A549 (cell line): Measurements from ENCODE around the gene NCEH1. TPM values are rescaled to one million over a fixed set of nuclear protein-coding genes. Genes with fewer than 3 reads are reported as not detected.

Experiments used
- ATAC-seq, 2 experiments: fragments of 200-7000 bp in 1 of 2; fragments of >200 bp in 1 of 2; cut with Nextera tagmentation in 1 of 2; cut with Tn5 transposase in 1 of 2; 3 replicates each; pipeline versions ENCODE4 v1.8.0 to v1.9.1; 2018 to 2020; ENCODE audit warnings: mild to moderate bottlenecking in 1 of 2, moderate library complexity in 1 of 2
- CTCF ChIA-PET: fragments of 300-600 bp; sonication (Branson Sonifier 250); formaldehyde crosslinking; extraction: SDS; loops from one replicate; lab custom pipeline; 2021; ENCODE audit warnings: antibody characterized with exemption, inconsistent platforms; lab: Yijun Ruan, JAX
- POLR2A ChIA-PET: fragments of 350-600 bp; formaldehyde crosslinking; extraction: SDS; loops from one replicate; lab custom pipeline; 2021; ENCODE audit warnings: antibody characterized with exemption, inconsistent platforms; lab: Yijun Ruan, JAX
- DNase-seq, 2 experiments: peaks; one replicate each; pipeline versions ENCODE4 v3.0.0 to v3.0.0-alpha.2; 2011 to 2016; ENCODE audit warnings: low read depth in 1 of 2, low spot score in 1 of 2
- FAIRE-seq: peaks from 2 replicates; lab custom pipeline; 2011; peaks lifted over from hg19 to GRCh38; lab: Jason Lieb, UNC
- H3K27ac ChIP-seq, 2 experiments: fragments of >200 bp; sonication (Bioruptor Twin); formaldehyde crosslinking; 3 replicates each; pipeline ENCODE4 v1.5.1; 2016 to 2017
- H3K4me1 ChIP-seq: fragments of >200 bp; sonication (Bioruptor Twin); formaldehyde crosslinking; 3 replicates; pipeline ENCODE4 v1.6.1; 2016
- H3K4me2 ChIP-seq: fragments of >200 bp; sonication (Bioruptor Twin); formaldehyde crosslinking; 3 replicates; pipeline ENCODE4 v1.6.1; 2016
- H3K4me3 ChIP-seq: fragments of >200 bp; sonication (Bioruptor Twin); formaldehyde crosslinking; 3 replicates; pipeline ENCODE4 v1.5.1; 2016
- H3K9me3 ChIP-seq: fragments of >200 bp; sonication (Bioruptor Twin); formaldehyde crosslinking; 3 replicates; pipeline ENCODE4 v1.6.1; 2016
- CBX8 ChIP-seq: fragments of 200-600 bp; sonication (generic); IDR thresholded peaks from 2 replicates; pipeline ENCODE4 v1.6.1; 2016
- CHD2 ChIP-seq: fragments of 150-350 bp; IDR thresholded peaks from 2 replicates; pipeline ENCODE4 v1.6.1; 2014; ENCODE audit warnings: low read length; ENCODE audit not compliant: partially characterized antibody
- CHD4 ChIP-seq: fragments of 200-600 bp; sonication (generic); IDR thresholded peaks from 2 replicates; pipeline ENCODE4 v1.6.1; 2016; ENCODE audit warnings: antibody characterized with exemption, mild to moderate bottlenecking, borderline replicate concordance
- EHMT2 ChIP-seq: fragments of 200-600 bp; sonication (generic); IDR thresholded peaks from 2 replicates; pipeline ENCODE4 v1.6.1; 2016; ENCODE audit warnings: antibody characterized with exemption, low read depth, mild to moderate bottlenecking, moderate library complexity
- ESRRA ChIP-seq: fragments of 150-350 bp; IDR thresholded peaks from 2 replicates; pipeline ENCODE4 v1.6.1; 2014; ENCODE audit warnings: mild to moderate bottlenecking, low read length, borderline replicate concordance
- FOSB ChIP-seq: fragments of 250-450 bp; sonication (Bioruptor Pico); IDR thresholded peaks from 2 replicates; pipeline ENCODE4 v1.5.0; 2020; ENCODE audit warnings: mild to moderate bottlenecking, moderate library complexity
- HES2 ChIP-seq: fragments of >200 bp; sonication (Bioruptor Twin); formaldehyde crosslinking; IDR thresholded peaks from 2 replicates; pipeline ENCODE4 v1.6.1; 2016
- HEYL ChIP-seq: fragments of 250-450 bp; sonication (Bioruptor Pico); IDR thresholded peaks from 2 replicates; pipeline ENCODE4 v1.8.0; 2021; ENCODE audit warnings: mild to moderate bottlenecking, moderate library complexity
- JUN ChIP-seq, 2 experiments: fragments of >200 bp; sonication (Bioruptor Twin); formaldehyde crosslinking; IDR thresholded peaks; 2 replicates in 1 of 2; 3 replicates in 1 of 2; pipeline ENCODE4 v1.6.1; 2016 to 2017
- JUNB ChIP-seq: fragments of >200 bp; sonication (Bioruptor Twin); formaldehyde crosslinking; IDR thresholded peaks from 2 replicates; pipeline ENCODE4 v1.6.1; 2016
- KDM1A ChIP-seq: fragments of 200-600 bp; sonication (generic); IDR thresholded peaks from 2 replicates; pipeline ENCODE4 v1.6.1; 2016; ENCODE audit warnings: low read depth, mild to moderate bottlenecking
- MAX ChIP-seq: IDR thresholded peaks from 2 replicates; pipeline ENCODE4 v1.6.1; 2012
- MYC ChIP-seq: IDR thresholded peaks from 2 replicates; pipeline ENCODE4 v1.6.1; 2012; ENCODE audit warnings: mild to moderate bottlenecking, inconsistent platforms, low read length, improper control_type of control experiment, borderline replicate concordance
- NPAS2 ChIP-seq: fragments of 250-450 bp; sonication (Bioruptor Pico); IDR thresholded peaks from 2 replicates; pipeline ENCODE4 v1.8.0; 2022; ENCODE audit warnings: mild to moderate bottlenecking, moderate library complexity, borderline replicate concordance
- POLR2A ChIP-seq: IDR thresholded peaks from 2 replicates; pipeline ENCODE4 v1.6.1; 2012; ENCODE audit warnings: mild to moderate bottlenecking, low read length
- RAD21 ChIP-seq, 2 experiments: fragments of >200 bp in 1 of 2; sonication (Bioruptor Twin) in 1 of 2; formaldehyde crosslinking in 1 of 2; IDR thresholded peaks in 1 of 2; conservative IDR thresholded peaks in 1 of 2; 2 replicates in 1 of 2; 3 replicates in 1 of 2; pipeline ENCODE4 v1.6.1; 2012 to 2018; ENCODE audit warnings: inconsistent platforms in 1 of 2
- RFX5 ChIP-seq: fragments of 450-650 bp; IDR thresholded peaks from 2 replicates; pipeline ENCODE4 v1.7.1; 2014; ENCODE audit warnings: antibody characterized with exemption, mild to moderate bottlenecking, moderate library complexity
- SREBF2 ChIP-seq: fragments of 450-650 bp; IDR thresholded peaks from 2 replicates; pipeline ENCODE4 v1.6.1; 2014; ENCODE audit warnings: mild to moderate bottlenecking, moderate library complexity
- TFCP2L1 ChIP-seq: fragments of 250-450 bp; sonication (Bioruptor Pico); IDR thresholded peaks from 2 replicates; pipeline ENCODE4 v1.5.0; 2021; ENCODE audit warnings: mild to moderate bottlenecking
- TP53 ChIP-seq: fragments of 250-450 bp; sonication (Bioruptor Pico); IDR thresholded peaks from 2 replicates; pipeline ENCODE4 v1.5.0; 2021; ENCODE audit warnings: mild to moderate bottlenecking, moderate library complexity
- ZNF302 ChIP-seq: fragments of 250-450 bp; sonication (Bioruptor Pico); IDR thresholded peaks from 2 replicates; pipeline ENCODE4 v1.9.0; 2021; ENCODE audit warnings: inconsistent platforms, mild to moderate bottlenecking, moderate library complexity
- WGBS: methylation state at CpG from one replicate; pipeline ENCODE4 v1.1.6; 2017; ENCODE audit errors: missing lambda C conversion rate; 5-methylcytosine and 5-hydroxymethylcytosine counted together
- polyA plus RNA-seq, 4 experiments: library from polyadenylated mRNA; depleted of rRNA in 3 of 4; stranded (reverse); fragments of >200 nt; fragmentation: RNase III in 1 of 4; extraction: RNeasy Plus Mini Kit Qiagen cat#74134 plus additional on column Dnase treatment in 1 of 4; gene quantifications; 2 replicates in 3 of 4; 3 replicates in 1 of 4; pipeline ENCODE4 v1.2.3, GENCODE V29; 2011 to 2017
- TF ChIP-seq, protein P1 (sequence below): fragments of 150-350 bp; IDR thresholded peaks from 2 replicates; pipeline ENCODE4 v1.6.1; 2014; ENCODE audit warnings: low read depth, mild to moderate bottlenecking, low read length
- TF ChIP-seq, protein P2 (sequence below): IDR thresholded peaks from 2 replicates; pipeline ENCODE4 v1.6.1; 2012; ENCODE audit warnings: low read depth, borderline replicate concordance
- TF ChIP-seq, protein P3 (sequence below): fragments of >200 bp; sonication (Bioruptor Twin); formaldehyde crosslinking; IDR thresholded peaks from 3 replicates; pipeline ENCODE4 v1.5.1; 2016
- TF ChIP-seq, protein P4 (sequence below): fragments of 450-650 bp; IDR thresholded peaks from 2 replicates; pipeline ENCODE4 v1.6.1; 2014; ENCODE audit warnings: antibody characterized with exemption
- TF ChIP-seq, protein P5 (sequence below): fragments of >200 bp; sonication (Bioruptor Twin); formaldehyde crosslinking; IDR thresholded peaks from 3 replicates; pipeline ENCODE4 v1.6.1; 2016

Gene NCEH1
- polyA plus RNA-seq, 2 of the 4 experiments (the other 2 are of a cell fraction) = 21.4 to 33.2 TPM

GRCh38 chr3:172646439-172647015, 64.3 kb downstream of the NCEH1 start:
- peak overlapping the region; percentile 8; the same call in 1 of the 3 replicates for H3K4me2 ChIP-seq
- peaks cover 28% of the 10 kb centered on the region for H3K4me1 ChIP-seq
- ATAC-seq (no peak), FAIRE-seq (no peak), DNase-seq (no peak)
- no peaks in the 10 kb centered on the region for H3K9me3 ChIP-seq
- POLR2A ChIA-PET = no interaction called here
- WGBS = 67% methylated on average over 5 of the region's 5 CpGs
- CTCF ChIA-PET = interaction anchor here (0.8 to 1.6 kb wide), 2 partner anchors 21 to 26 kb away, joined by 3 read pairs; no protein-coding TSS in a partner anchor
- no peak for TF ChIP-seq TFCP2L1 (CRISPR knock-in tag)
- TF ChIP-seq JUN (IDR thresholded peaks at IDR 0.05) = no peak
- TF ChIP-seq, protein P1, sequence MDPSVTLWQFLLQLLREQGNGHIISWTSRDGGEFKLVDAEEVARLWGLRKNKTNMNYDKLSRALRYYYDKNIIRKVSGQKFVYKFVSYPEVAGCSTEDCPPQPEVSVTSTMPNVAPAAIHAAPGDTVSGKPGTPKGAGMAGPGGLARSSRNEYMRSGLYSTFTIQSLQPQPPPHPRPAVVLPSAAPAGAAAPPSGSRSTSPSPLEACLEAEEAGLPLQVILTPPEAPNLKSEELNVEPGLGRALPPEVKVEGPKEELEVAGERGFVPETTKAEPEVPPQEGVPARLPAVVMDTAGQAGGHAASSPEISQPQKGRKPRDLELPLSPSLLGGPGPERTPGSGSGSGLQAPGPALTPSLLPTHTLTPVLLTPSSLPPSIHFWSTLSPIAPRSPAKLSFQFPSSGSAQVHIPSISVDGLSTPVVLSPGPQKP = no peak
- no peak for TF ChIP-seq KDM1A
- TF ChIP-seq ZNF302 (CRISPR knock-in tag) = no peak
- no peak overlapping the region for H3K4me3 ChIP-seq
- no peak overlapping the region for H3K27ac ChIP-seq

GRCh38 chr3:172644258-172644657, 66.6 kb downstream of the NCEH1 start:
- Histone ChIP-seq H3K4me3 (no peak overlapping the region), H3K4me2 (no peak overlapping the region), H3K9me3 (no peaks in the 10 kb centered on the region), H3K27ac (no peak overlapping the region), H3K4me1 (peaks cover 20% of the 10 kb centered on the region)
- ChIA-PET POLR2A (no interaction called here), CTCF (interaction anchor here (1.7 kb wide), 1 partner anchor 20 kb away, joined by 6 read pairs; no protein-coding TSS in a partner anchor)
- ATAC-seq = no peak
- 96% methylated on average over 3 of the region's 3 CpGs for WGBS
- no peak for FAIRE-seq
- no peak for DNase-seq
- TF ChIP-seq ESRRA (no peak), POLR2A (no peak), SREBF2 (no peak), NPAS2 (no peak), MAX (no peak), CHD4 (no peak)
- TF ChIP-seq, protein P2, sequence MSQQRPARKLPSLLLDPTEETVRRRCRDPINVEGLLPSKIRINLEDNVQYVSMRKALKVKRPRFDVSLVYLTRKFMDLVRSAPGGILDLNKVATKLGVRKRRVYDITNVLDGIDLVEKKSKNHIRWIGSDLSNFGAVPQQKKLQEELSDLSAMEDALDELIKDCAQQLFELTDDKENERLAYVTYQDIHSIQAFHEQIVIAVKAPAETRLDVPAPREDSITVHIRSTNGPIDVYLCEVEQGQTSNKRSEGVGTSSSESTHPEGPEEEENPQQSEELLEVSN = no peak
- TF ChIP-seq, protein P3, sequence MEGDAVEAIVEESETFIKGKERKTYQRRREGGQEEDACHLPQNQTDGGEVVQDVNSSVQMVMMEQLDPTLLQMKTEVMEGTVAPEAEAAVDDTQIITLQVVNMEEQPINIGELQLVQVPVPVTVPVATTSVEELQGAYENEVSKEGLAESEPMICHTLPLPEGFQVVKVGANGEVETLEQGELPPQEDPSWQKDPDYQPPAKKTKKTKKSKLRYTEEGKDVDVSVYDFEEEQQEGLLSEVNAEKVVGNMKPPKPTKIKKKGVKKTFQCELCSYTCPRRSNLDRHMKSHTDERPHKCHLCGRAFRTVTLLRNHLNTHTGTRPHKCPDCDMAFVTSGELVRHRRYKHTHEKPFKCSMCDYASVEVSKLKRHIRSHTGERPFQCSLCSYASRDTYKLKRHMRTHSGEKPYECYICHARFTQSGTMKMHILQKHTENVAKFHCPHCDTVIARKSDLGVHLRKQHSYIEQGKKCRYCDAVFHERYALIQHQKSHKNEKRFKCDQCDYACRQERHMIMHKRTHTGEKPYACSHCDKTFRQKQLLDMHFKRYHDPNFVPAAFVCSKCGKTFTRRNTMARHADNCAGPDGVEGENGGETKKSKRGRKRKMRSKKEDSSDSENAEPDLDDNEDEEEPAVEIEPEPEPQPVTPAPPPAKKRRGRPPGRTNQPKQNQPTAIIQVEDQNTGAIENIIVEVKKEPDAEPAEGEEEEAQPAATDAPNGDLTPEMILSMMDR = no peak
- TF ChIP-seq, protein P4, sequence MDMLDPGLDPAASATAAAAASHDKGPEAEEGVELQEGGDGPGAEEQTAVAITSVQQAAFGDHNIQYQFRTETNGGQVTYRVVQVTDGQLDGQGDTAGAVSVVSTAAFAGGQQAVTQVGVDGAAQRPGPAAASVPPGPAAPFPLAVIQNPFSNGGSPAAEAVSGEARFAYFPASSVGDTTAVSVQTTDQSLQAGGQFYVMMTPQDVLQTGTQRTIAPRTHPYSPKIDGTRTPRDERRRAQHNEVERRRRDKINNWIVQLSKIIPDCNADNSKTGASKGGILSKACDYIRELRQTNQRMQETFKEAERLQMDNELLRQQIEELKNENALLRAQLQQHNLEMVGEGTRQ = no peak

DNA sequence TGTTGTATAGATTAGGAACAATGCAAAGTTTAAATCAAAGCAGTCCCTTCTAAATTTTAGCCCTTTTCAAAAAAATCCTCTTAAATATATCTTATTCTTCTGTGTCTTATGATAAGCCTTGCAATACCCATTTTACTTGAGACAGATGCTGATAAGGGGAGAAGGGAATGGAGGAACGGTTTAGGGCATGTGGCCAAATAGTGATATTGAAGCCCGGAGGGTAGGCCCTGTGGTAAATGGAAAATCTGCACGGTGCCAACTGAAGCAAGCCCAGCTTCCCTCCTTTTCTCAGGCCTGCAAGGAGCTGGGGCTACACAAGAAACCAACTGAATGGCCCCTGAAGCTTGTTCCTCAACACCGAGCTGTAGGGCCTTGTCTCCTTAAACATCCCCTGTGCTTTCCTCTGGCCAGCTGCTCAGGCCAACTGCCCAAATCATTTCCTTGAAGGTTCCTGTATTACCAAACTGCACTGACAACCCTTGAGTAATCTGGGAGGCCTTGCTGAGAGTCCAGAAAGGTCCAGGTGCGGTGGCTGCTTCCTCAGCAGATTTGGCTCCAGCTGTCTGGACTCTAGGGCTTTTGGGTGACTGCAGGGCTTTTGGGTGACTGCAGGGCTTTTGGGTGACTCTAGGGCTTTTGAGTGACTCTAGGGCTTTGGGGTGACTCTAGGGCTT, 67.2 kb downstream of the NCEH1 start:
- ATAC-seq (no peak), DNase-seq (no peak), FAIRE-seq (no peak)
- ChIA-PET CTCF (interaction anchor here (0.6 to 1.7 kb wide), 2 partner anchors 20 to 38 kb away, joined by 3 to 6 read pairs; no protein-coding TSS in a partner anchor), POLR2A (no interaction called here)
- H3K4me1 ChIP-seq = peaks cover 14% of the 10 kb centered on the region
- H3K27ac ChIP-seq = no peak overlapping the region
- H3K4me3 ChIP-seq = no peak overlapping the region
- 89% methylated on average over 5 of the region's 5 CpGs for WGBS
- H3K9me3 ChIP-seq = no peaks in the 10 kb centered on the region
- no peak overlapping the region for H3K4me2 ChIP-seq
- TF ChIP-seq CBX8 (no peak), NPAS2 (no peak), RFX5 (no peak), HES2 (no peak), TP53 (CRISPR knock-in tag) (no peak), FOSB (CRISPR knock-in tag) (no peak), JUNB (no peak), MAX (no peak), HEYL (CRISPR knock-in tag) (no peak), EHMT2 (no peak), CHD2 (no peak), RAD21 (conservative IDR thresholded peaks at IDR 0.05 in 1 of 2, IDR thresholded peaks at IDR 0.05 in 1 of 2) (no peak), MYC (no peak)
- TF ChIP-seq, protein P5, sequence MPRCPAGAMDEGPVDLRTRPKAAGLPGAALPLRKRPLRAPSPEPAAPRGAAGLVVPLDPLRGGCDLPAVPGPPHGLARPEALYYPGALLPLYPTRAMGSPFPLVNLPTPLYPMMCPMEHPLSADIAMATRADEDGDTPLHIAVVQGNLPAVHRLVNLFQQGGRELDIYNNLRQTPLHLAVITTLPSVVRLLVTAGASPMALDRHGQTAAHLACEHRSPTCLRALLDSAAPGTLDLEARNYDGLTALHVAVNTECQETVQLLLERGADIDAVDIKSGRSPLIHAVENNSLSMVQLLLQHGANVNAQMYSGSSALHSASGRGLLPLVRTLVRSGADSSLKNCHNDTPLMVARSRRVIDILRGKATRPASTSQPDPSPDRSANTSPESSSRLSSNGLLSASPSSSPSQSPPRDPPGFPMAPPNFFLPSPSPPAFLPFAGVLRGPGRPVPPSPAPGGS = no peak
- TF ChIP-seq, protein P2 = no peak
